Activated CD4-positive, alpha-beta memory T cell treated with anti-CD3 and anti-CD28 coated beads for 36 hours (primary cell): Measurements from ENCODE around the gene CLTB. TPM values are rescaled to one million over a fixed set of nuclear protein-coding genes. Genes with fewer than 3 reads are reported as not detected.

ENCODE experiments used
- CTCF ChIA-PET: fragments of 350-600 bp; sonication (Branson Sonifier 250); formaldehyde crosslinking; loops from one replicate; lab custom pipeline; 2021; ENCODE audit warnings: antibody characterized with exemption, inconsistent platforms; lab: Charles Lee
- POLR2A ChIA-PET: fragments of 350-600 bp; sonication (Branson Sonifier 250); formaldehyde crosslinking; loops from one replicate; lab custom pipeline; 2021; ENCODE audit warnings: antibody characterized with exemption; lab: Charles Lee
- DNase-seq: peaks from one replicate; pipeline ENCODE4 v3.0.0-alpha.2; 2020
- H3K27ac Mint-ChIP-seq: one replicate; pipeline ENCODE4 v1.8.0; 2021; ENCODE audit warnings: mixed read lengths
- H3K27me3 Mint-ChIP-seq: one replicate; pipeline ENCODE4 v1.8.0; 2021; ENCODE audit warnings: mixed read lengths
- H3K36me3 Mint-ChIP-seq: one replicate; pipeline ENCODE4 v1.8.0; 2021; ENCODE audit warnings: mixed read lengths
- H3K4me1 Mint-ChIP-seq: one replicate; pipeline ENCODE4 v1.8.0; 2021; ENCODE audit warnings: low read depth, mixed read lengths
- H3K4me3 Mint-ChIP-seq: one replicate; pipeline ENCODE4 v1.8.0; 2021; ENCODE audit warnings: mild to moderate bottlenecking, mixed read lengths
- H3K9me3 Mint-ChIP-seq: one replicate; pipeline ENCODE4 v1.8.0; 2021; ENCODE audit warnings: mixed read lengths
- intact Hi-C: fragments of 100-400 bp; cut with micrococcal nuclease; formaldehyde crosslinking; loops from one replicate; pipeline ENCODE4 v1.15.1; 2023
- total RNA-seq, 2 experiments: library from RNA; stranded (reverse); gene quantifications; one replicate each; pipeline ENCODE4 v1.2.3, GENCODE V29; 2021

CLTB gene
- total RNA-seq, 2 experiments from 2014 or later = 51.5 to 57.0 TPM

DNA sequence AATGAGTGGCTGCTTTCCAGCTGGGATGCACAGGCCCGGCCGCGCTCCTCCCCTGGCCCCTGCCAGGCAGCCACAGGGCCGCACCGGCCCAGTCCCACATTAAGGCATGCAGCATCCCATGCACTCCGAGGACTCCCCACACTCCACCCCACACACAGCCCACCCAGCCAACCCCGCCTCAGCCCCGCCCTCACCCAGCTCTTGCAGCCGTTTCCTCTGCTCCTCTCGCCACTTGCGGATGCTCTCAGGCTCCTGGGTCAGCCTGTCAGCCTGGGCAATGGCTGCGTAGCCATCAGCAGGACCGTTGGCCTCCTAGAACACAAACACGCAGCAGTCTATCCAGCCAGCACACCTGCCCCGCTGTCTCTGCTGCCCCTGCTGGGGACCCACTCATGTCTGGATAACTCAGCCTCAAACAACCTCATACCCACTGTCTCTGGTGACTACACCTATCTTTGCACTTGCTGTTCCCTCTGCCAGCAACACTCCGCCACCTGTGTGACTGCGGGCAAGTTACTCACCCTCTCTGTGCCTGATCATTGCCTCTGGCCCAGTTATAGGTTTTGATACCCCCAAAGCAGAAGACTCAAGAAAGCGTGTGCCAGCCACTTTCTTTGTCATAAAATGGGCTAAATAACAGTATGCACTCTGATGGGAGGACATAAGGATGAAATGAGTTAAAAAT lies 18.5 kb downstream of the CLTB start:
- POLR2A ChIA-PET = no interaction called here
- no peak for DNase-seq
- intact Hi-C loops = no loop called here

DNA sequence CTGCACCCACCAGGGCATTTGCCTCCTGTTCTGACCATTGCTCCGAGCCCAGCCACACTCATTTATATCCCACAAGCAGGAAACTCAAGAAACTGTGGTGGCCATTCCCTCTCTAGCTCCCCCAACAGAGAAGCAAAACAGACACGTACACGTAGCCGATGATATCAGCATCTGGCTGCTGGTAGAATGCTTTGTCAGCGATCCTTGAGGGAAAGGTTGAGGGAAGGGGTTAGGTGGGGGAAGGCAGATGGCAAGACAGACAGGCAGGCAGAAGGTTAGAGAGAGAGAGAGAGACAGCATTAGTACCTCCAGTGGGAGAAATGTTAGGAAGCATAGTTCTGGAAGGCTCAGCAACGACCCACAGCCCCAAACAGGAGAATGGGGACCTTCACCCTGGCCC lies 20.0 kb downstream of the CLTB start:
- H3K27ac Mint-ChIP-seq = no peak overlapping the region
- DNase-seq = no peak
- no peaks in the 10 kb centered on the region for H3K27me3 Mint-ChIP-seq
- H3K36me3 Mint-ChIP-seq = peaks cover 6% of the 10 kb centered on the region
- H3K9me3 Mint-ChIP-seq = no peaks in the 10 kb centered on the region
- ChIA-PET POLR2A (no interaction called here), CTCF (no interaction called here)
- intact Hi-C loops = no loop called here
- H3K4me1 Mint-ChIP-seq = no peaks in the 10 kb centered on the region
- H3K4me3 Mint-ChIP-seq = no peak overlapping the region

More for the DNA sequence above, 18.5 kb downstream of the CLTB start:
- Mint-ChIP-seq H3K9me3 (no peaks in the 10 kb centered on the region), H3K36me3 (peaks cover 3% of the 10 kb centered on the region), H3K4me3 (no peak overlapping the region), H3K4me1 (no peaks in the 10 kb centered on the region), H3K27ac (no peak overlapping the region), H3K27me3 (no peaks in the 10 kb centered on the region)
- CTCF ChIA-PET = no interaction called here

DNA sequence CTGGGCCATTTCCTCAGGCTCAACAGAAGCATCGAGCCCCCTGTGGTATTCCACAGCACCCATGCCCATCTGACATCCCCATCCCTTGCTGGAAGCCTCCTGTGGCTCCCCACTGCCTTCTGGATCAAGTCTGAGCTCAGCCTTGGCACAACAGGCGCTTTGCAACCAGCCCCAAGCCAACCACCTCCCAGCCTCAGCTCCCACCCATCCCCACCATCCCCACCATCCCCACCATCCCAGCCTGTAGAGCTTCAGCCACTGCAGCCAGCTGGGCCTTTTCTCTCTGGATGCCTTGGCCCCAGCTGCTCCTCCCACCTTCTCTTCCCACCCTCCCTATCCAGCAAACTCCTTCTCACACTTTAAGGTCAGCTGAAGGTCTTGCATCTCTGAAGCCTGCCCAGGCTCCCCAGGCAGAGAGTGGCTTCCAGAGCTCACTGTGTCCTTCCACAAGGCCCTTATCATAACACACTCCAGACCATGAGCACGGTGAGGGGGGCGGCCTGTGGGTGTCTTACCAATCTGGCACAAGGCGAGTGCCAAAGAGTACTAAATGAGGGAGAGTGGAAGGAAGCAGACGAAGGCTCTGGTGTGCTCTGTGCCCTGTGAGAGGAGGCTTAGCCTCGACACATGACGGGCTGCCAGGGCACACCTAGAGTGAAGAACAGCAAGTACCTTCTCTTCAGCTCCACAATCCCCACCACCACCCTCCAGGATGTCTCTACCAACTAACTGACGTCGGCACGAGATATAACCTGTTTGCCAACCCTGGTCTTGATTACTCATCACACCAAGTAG lies 21.3 kb downstream of the CLTB start:
- intact Hi-C loops = no loop called here
- H3K4me3 Mint-ChIP-seq = no peak overlapping the region
- ChIA-PET POLR2A (no interaction called here), CTCF (no interaction called here)
- H3K4me1 Mint-ChIP-seq = no peaks in the 10 kb centered on the region
- no peaks in the 10 kb centered on the region for H3K9me3 Mint-ChIP-seq
- no peak for DNase-seq
- peaks cover 6% of the 10 kb centered on the region for H3K36me3 Mint-ChIP-seq
- no peak overlapping the region for H3K27ac Mint-ChIP-seq
- H3K27me3 Mint-ChIP-seq = no peaks in the 10 kb centered on the region

DNA sequence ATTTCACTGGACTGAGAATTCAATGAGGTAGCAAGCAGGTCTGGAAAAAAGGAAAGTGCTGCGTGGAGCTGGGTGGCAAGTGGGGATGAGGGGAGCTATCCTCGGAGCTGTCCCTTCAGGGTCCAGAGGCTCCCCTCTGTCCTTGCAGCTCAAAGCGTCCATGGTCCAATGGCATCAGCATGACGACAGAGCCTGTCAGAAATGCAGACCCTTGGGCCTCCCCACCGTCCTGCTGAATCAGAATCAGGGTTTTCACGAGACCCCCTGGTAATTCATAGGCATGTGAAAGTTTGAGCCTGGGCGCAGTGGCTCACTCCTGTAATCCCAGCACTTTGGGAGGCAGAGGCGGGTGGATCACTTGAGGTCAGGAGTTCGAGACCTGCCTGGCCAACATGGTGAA lies 22.2 kb downstream of the CLTB start:
- Mint-ChIP-seq H3K9me3 (no peaks in the 10 kb centered on the region), H3K4me3 (no peak overlapping the region), H3K4me1 (peaks cover 4% of the 10 kb centered on the region), H3K27ac (no peak overlapping the region), H3K27me3 (no peaks in the 10 kb centered on the region), H3K36me3 (peaks cover 8% of the 10 kb centered on the region)
- CTCF ChIA-PET = no interaction called here
- intact Hi-C loops = no loop called here
- no peak for DNase-seq
- POLR2A ChIA-PET = no interaction called here

- Mint-ChIP-seq H3K36me3 (peaks cover 12% of the 10 kb centered on the region), H3K27ac (no peak overlapping the region), H3K9me3 (no peaks in the 10 kb centered on the region), H3K4me3 (no peak overlapping the region), H3K27me3 (no peaks in the 10 kb centered on the region), H3K4me1 (peaks cover 4% of the 10 kb centered on the region)
- no peak for DNase-seq
- intact Hi-C loops = no loop called here
- POLR2A ChIA-PET = no interaction called here
- CTCF ChIA-PET = interaction anchor here (0.6 kb wide), 1 partner anchor 50 kb away, joined by 3 read pairs; no protein-coding TSS in a partner anchor
Observed at GRCh38 chr5:176392526-176392925, 23.8 kb downstream of the CLTB start.

DNA sequence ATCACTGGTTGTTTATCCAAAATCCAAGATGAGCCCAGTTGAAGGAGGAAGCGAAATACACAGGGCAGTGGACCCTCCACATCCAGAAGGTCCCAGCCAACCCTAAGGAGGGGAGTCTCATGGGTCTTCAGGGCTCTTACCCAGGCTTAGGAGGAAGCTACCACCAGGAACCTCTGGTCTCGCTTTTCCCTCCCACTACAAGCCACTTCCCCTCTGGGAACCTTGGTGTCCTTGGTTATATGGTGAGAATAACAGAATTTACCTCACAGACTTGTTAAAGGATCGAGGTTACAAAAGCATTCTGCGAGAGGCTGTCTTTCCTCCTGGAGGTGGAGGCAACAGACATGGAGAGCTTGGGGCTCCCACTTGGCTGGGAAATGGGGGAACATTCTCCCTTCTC lies 24.3 kb downstream of the CLTB start:
- Mint-ChIP-seq H3K9me3 (no peaks in the 10 kb centered on the region), H3K36me3 (peaks cover 17% of the 10 kb centered on the region), H3K4me1 (peaks cover 8% of the 10 kb centered on the region), H3K4me3 (no peak overlapping the region), H3K27me3 (no peaks in the 10 kb centered on the region), H3K27ac (no peak overlapping the region)
- intact Hi-C loops = no loop called here
- ChIA-PET POLR2A (no interaction called here), CTCF (no interaction called here)
- DNase-seq = no peak

GRCh38 chr5:176391479-176391878 lies 24.9 kb downstream of the CLTB start:
- intact Hi-C loops = no loop called here

DNA sequence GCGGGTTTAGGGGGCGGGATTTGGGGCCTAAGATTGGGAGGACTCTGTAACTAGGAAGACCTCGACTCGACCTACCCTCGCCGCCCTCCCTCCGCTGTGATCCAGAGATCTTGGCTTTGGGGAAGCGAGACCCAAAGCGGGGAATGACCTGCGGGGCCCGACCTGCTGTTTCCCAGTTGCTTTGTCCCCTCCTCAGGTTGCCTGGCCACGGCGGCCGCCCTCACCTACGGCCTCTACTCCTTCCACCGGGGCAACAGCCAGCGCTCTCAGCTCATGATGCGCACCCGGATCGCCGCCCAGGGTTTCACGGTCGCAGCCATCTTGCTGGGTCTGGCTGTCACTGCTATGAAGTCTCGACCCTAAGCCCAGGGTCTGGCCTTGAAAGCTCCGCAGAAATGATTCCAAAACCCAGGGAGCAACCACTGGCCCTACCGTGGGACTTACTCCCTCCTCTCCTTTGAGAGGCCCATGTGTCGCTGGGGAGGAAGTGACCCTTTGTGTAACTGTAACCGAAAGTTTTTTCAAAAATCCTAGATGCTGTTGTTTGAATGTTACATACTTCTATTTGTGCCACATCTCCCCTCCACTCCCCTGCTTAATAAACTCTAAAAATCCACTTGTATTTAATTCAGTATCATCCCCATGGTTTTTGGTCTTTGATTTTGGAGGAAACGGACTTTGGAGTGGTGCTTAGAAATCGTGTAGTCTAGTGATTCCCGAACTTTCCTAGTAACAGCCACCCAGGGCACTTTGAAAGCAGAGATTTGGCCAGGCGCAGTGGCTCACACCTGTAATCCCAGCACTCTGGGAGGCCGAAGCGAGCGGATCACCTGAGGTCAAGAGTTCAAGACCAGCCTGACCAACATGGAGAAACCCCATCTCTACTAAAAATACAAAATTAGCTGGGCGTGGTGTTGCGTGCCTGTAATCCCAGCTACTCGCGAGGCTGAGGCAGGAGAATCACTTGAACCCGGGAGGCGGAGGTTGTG lies 26.9 kb downstream of the CLTB start:
- peak overlapping the region; percentile 98 for H3K27ac Mint-ChIP-seq
- H3K36me3 Mint-ChIP-seq = peaks cover 39% of the 10 kb centered on the region
- ChIA-PET POLR2A (interaction anchor here (1.2 to 1.6 kb wide), 3 partner anchors 29 to 148 kb away, joined by 3 to 7 read pairs (median 6); partner anchors contain the start of genes FAF2 and RNF44), CTCF (interaction anchor here (0.5 kb wide), 1 partner anchor 239 kb away, joined by 4 read pairs; no protein-coding TSS in a partner anchor)
- peak overlapping the region; percentile 99 for H3K4me3 Mint-ChIP-seq
- H3K9me3 Mint-ChIP-seq = no peaks in the 10 kb centered on the region
- intact Hi-C loops = loop anchor here (1.0 to 10.0 kb wide), 9 partner anchors 24 to 963 kb away; partner anchors contain the start of genes ARL10, CLTB, FAF2 and HRH2
- peaks cover 27% of the 10 kb centered on the region for H3K4me1 Mint-ChIP-seq
- H3K27me3 Mint-ChIP-seq = no peaks in the 10 kb centered on the region
- no peak for DNase-seq

More at GRCh38 chr5:176391479-176391878, 24.9 kb downstream of the CLTB start:
- no peaks in the 10 kb centered on the region for H3K27me3 Mint-ChIP-seq
- H3K9me3 Mint-ChIP-seq = no peaks in the 10 kb centered on the region
- ChIA-PET POLR2A (no interaction called here), CTCF (no interaction called here)
- DNase-seq = no peak
- H3K4me1 Mint-ChIP-seq = peaks cover 13% of the 10 kb centered on the region
- no peak overlapping the region for H3K27ac Mint-ChIP-seq
- H3K36me3 Mint-ChIP-seq = peaks cover 21% of the 10 kb centered on the region
- H3K4me3 Mint-ChIP-seq = no peak overlapping the region

GRCh38 chr5:176388444-176389134 lies 27.8 kb downstream of the CLTB start, which contains the start of the genes HIGD2A and NOP16:
TSS of gene HIGD2A (plus strand) at chr5:176388751. CDS start at chr5:176388820, 69 bp downstream.
TSS of gene NOP16 (minus strand) at chr5:176388598. CDS start at chr5:176388539, 59 bp downstream.
- peak within 1 kb of the TSS; percentile 98 for H3K27ac Mint-ChIP-seq

DNA sequence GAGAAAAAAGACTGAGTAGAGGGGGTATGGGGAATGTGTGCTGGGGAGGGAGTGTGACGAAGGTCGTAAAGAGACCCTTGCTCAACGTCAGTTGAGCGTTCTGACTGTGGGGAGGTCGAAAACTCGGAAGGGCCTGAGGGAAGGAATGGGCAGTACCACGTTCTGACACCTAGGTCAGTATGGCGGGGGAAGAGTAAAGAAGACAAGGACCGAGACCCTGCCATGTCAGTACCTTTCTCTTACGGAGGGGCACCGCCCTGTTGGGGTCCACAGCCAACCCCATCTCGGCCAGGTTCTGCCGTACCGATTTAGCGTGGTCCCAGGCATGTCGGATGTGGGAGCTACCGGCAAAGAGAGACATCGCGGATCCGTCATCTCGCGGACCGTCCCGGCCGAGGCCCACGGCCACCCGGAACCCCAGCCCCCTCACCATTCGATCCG lies 28.3 kb downstream of the CLTB start:
- Mint-ChIP-seq H3K36me3 (peaks cover 47% of the 10 kb centered on the region), H3K27me3 (no peaks in the 10 kb centered on the region), H3K27ac (peak overlapping the region; percentile 98), H3K4me3 (peak overlapping the region; percentile 99), H3K4me1 (peaks cover 27% of the 10 kb centered on the region), H3K9me3 (no peaks in the 10 kb centered on the region)
- intact Hi-C loops = loop anchor here (1.0 to 10.0 kb wide), 6 partner anchors 27 to 964 kb away; partner anchors contain the start of genes HRH2, KIAA1191, LMAN2 and SIMC1
- peak; percentile 15 for DNase-seq
- ChIA-PET POLR2A (interaction anchor here (0.7 to 1.6 kb wide), 5 partner anchors 8 to 60 kb away, joined by 3 to 6 read pairs (median 4); partner anchors contain the start of gene FAF2), CTCF (interaction anchor here (1.3 kb wide), 1 partner anchor 60 kb away, joined by 3 read pairs; the partner anchor contains the start of gene FAF2)

More at GRCh38 chr5:176388444-176389134, 27.8 kb downstream of the CLTB start, which contains the start of the genes HIGD2A and NOP16:
- Mint-ChIP-seq H3K27me3 (no peaks in the 10 kb centered on the region), H3K9me3 (no peaks in the 10 kb centered on the region), H3K36me3 (peaks cover 44% of the 10 kb centered on the region), H3K4me3 (peak within 1 kb of the TSS; percentile 99), H3K4me1 (peaks cover 27% of the 10 kb centered on the region)
- intact Hi-C loops = loop anchor here (1.0 to 10.0 kb wide), 10 partner anchors 23 to 964 kb away; partner anchors contain the start of genes ARL10, CLTB, FAF2 and HRH2
- ChIA-PET CTCF (interaction anchor here (1.3 kb wide), 1 partner anchor 59 kb away, joined by 3 read pairs; the partner anchor contains the start of gene FAF2), POLR2A (interaction anchor here (0.7 to 1.6 kb wide), 6 partner anchors 9 to 149 kb away, joined by 3 to 7 read pairs (median 4); partner anchors contain the start of genes FAF2 and RNF44)
- peak; percentile 100 for DNase-seq
